HPDE6-E6E7 (cell line): ENCODE measurements around the gene SPG7.

Experiments used
- DNase-seq: peaks from one replicate; pipeline ENCODE4 v3.0.0; 2011; ENCODE audit warnings: missing footprints; ENCODE audit errors: extremely low spot score

Gene SPG7

GRCh38 chr16:89600427-89600826 is 92.2 kb downstream of the SPG7 start:
- no peak for DNase-seq

- DNase-seq, result no peak
Observed at GRCh38 chr16:89600956-89601355, 92.8 kb downstream of the SPG7 start.

- no peak for DNase-seq
Observed at GRCh38 chr16:89601906-89602272, 93.7 kb downstream of the SPG7 start.

- DNase-seq, result peak; percentile 97
Observed at GRCh38 chr16:89602273-89602951, 94.2 kb downstream of the SPG7 start.

- no peak for DNase-seq
Observed at GRCh38 chr16:89602952-89603590, 94.9 kb downstream of the SPG7 start.

GRCh38 chr16:89604764-89605163 is 96.6 kb downstream of the SPG7 start:
- no peak for DNase-seq

GRCh38 chr16:89605186-89605970 is 97.2 kb downstream of the SPG7 start:
- DNase-seq, result no peak

- DNase-seq, result no peak
Observed at GRCh38 chr16:89606006-89606405, 97.8 kb downstream of the SPG7 start.
